AG08395 (cell line): ENCODE measurements around the gene TNNI3K.

Experiments used
- DNase-seq: peaks from one replicate; pipeline ENCODE4 v3.0.0; 2012; ENCODE audit warnings: mixed read lengths, low spot score

TNNI3K gene

DNA sequence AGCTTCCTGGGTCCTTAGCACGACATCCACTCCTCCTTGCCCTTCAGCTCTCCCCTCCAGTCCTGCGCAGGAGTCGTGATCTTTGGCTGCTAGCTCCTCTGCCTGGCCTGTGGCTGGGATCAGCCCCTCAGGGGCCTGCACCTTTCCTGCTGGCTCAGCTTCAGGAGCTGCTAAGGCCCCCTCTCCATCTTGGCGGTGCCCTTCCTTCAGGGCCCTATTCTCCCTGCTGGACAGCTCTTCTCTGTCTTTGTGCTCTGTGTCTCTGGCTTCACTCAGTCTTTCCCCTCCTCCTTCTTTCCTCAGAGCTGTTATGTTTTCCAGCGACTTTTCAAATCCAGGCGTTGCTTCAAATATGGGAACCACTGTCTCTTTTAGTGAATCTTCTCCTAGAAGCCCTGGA, 336.7 kb downstream of the TNNI3K start:
- no peak for DNase-seq

DNA sequence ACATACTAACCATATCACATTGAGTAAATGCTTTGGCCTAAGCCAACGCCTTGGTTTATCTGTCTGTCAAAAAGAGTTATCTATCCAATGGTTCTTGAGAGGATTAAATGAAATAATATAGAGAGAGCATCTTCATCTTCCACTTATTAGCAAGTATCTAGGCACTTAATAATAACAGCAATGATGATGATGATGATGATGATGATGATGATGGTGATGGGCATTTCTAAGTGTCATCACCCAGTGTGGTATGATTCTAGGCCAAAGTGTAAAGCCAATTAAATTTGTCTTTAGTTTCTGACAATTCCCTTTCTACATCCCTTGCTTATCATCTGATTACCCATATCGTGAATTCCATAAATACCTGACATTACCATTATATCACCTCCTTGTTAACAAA, 342.9 kb downstream of the TNNI3K start:
- DNase-seq, result no peak

DNA sequence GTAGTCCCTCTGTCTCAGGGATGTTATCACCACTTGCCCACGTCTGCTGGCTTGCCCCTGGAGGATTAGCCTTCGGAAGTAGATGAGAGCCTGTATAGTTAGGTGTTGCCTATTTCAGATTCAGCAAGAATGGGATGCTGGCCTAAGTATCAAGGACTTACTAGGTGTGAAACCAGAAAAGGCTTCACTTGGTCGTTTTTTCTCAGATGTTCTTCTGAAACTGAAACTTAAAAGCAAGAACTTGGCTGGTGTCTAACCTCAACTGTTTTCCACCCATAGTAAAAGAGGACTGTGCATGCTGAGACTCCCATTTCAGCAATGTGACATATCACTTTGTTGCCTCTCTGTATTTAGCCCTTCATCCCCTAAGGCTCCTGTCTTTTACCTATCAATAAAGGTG, 344.2 kb downstream of the TNNI3K start:
- DNase-seq, result no peak

DNA sequence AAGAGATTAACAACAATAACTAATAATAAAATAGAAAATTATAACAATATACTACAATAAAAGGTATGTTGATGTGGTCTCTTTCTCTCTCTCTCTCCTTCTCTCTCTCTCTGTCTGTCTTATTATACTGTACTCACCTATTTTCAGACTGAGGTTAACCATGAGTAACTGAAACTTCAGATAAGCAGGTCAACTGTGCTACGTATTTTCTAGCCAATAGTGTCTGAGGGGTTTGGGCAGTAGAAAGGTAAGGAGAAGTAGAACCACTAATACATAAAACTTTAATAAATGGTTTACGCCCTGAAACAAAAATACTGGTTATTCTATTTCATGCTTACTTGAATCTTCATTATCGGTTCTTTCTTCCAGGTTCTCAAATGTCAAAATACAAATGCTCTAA, 348.2 kb downstream of the TNNI3K start:
- DNase-seq, result no peak

DNA sequence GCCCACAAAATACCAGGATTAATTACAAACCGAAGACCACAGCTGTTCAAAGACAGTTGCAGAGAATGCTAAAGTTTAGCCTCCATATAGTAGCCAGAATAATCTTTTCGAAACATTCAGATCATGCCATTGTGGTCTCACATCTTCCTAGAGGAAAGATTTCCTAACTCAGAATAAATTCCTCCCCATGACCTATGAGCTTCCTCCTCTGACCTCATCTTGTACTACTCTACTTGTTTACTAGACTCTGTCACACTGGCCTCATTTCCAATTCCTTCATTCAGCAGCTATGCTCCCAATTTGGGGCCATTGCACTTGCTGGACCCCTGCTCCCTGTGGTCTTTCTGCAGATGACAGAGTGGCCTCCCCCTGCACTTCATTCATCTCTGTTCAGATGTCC, 349.0 kb downstream of the TNNI3K start:
- DNase-seq, result no peak

DNA sequence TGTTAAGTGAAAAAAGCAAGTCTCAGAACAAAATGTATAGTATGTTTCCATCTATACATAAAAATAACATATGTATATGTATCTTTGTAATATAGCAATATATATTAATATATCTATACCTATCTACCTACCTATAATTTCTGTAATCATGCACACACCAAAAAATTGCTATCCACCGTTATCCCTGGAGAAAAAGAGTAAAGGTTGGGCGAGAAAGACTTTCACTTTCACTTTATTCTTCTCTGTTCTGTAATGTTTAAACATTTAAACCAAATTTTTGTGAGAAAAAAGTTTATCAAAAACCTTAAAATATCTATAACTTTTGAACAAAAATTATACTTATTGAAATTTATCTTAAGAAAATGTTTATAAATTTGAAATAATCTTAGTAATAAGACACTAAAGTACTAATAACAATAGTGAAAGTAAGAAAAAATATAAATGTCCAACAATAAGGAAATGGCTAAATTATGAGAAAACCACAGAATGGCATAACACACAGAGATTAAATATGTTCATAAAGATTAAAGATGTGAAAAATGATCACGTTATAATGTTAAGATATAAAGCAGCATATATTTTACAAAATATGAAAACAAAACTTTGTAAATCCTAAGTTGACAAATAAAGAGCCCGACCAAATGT, 351.2 kb downstream of the TNNI3K start:
- DNase-seq, result no peak

DNA sequence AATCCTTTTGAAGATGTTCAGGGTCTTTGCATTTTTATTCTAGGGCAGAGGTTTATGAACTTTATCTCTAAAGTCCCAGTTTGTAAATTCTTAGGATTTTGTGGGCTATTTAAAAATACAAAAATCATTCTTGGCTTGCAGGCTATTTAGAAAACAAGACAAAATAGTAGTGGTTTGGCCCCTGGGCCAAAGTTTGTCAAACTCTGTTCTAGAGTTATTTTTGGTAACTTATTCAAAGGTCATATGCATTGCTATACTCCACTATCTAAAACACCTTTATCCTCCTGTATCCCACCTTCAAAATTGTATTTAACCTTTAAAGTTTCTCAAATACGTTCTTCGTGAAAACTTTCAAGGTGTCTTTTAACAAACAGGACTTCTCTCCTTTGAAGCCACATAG, 352.7 kb downstream of the TNNI3K start:
- no peak for DNase-seq

DNA sequence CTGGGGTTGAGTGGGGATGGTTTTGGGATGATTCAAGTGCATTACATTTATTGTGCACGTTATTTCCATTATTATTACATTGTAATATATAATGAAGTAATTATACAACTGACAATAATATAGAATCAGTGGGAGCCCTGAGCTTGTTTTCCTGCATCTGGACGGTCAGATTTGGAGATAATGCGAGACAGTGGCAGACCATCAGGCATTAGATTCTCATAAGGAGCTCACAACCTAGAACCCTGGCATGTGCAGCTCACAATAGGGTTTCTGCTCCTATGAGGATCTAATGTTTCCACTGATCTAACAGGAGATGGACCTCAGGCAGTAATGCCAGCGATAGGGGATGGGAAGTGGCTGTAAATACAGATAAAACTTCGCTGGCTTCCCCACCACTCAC, 355.1 kb downstream of the TNNI3K start:
- no peak for DNase-seq

DNA sequence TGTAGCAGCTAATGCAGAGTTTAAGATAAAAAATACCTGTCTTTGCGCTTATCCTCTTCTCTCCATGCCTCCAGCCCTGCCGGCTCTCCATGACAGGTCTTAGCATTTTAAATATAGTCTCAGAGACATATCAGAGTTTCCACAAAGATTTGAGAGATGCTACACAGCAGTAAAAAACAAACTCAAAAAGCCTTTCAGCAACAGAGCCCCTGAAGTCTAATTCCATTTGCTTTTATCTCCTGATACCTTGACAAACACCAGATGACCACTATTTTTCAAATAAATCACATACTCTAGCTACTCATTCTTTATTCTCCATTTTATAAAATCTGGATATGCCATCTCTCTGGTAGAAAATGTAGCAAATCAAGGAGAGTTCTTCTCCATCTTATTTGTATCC, 356.8 kb downstream of the TNNI3K start:
- DNase-seq, result no peak

DNA sequence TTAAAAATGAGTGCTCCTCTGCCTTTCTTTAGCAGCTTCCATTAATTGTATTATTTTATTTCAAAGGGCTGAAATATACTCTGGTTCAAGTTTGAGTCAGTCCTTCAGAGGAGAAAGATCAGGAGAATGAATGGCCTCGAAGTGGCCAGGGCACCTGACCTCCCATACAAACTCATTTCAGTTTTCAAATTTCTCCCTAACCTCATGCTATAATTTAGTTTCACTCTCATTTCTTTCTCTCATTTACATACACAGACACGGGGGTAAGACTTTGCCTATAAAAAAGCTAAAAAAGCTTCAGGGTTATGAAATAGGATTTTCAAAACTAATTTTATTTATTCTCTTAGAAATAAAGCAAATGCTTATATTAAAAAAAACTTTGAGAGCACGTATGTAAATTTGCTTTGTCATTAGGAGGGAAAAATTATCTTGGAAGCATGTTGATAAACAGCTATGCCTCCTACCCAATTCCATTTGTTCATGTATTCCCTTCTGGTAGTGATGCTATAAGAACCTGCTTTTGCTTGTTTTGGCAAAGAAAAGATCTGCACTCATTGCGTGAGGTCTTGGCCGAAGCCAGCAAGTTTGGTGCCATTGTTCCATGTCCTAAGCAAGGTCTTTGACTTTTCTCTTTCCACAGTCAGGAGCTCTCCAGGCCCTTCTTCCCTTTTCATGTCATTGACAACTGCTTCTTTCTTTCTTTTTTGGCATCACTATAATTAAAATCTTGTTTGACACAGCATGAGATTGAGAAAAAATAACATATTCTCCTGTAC, 357.6 kb downstream of the TNNI3K start:
- no peak for DNase-seq
